Neural crest cell (in vitro differentiated cells): ENCODE results near the gene KRT35. TPM values are rescaled to one million over a fixed set of nuclear protein-coding genes. Genes with fewer than 3 reads are reported as not detected.

Experiments
- DNase-seq: peaks from one replicate; pipeline ENCODE4 v3.0.0; 2021; ENCODE audit warnings: low read depth, mixed read lengths, low spot score
- H3K27ac Mint-ChIP-seq: one replicate; pipeline ENCODE4 v1.8.0; 2021; ENCODE audit warnings: mild to moderate bottlenecking, mixed read lengths; ENCODE audit not compliant: unreplicated experiment
- H3K27me3 Mint-ChIP-seq: 2 replicates; pipeline ENCODE4 v1.8.0; 2021; ENCODE audit warnings: low read depth, mild to moderate bottlenecking, mixed read lengths
- H3K36me3 Mint-ChIP-seq: 2 replicates; pipeline ENCODE4 v1.8.0; 2021; ENCODE audit warnings: low read depth, mild to moderate bottlenecking, mixed read lengths
- H3K4me1 Mint-ChIP-seq: 2 replicates; pipeline ENCODE4 v1.8.0; 2021; ENCODE audit warnings: mixed read lengths
- H3K4me3 Mint-ChIP-seq: one replicate; pipeline ENCODE4 v1.8.0; 2021; ENCODE audit warnings: mild to moderate bottlenecking, mixed read lengths
- H3K9me3 Mint-ChIP-seq: 2 replicates; pipeline ENCODE4 v1.8.0; 2021; ENCODE audit warnings: mixed read lengths
- CTCF ChIP-seq: fragments of 200-600 bp; sonication (generic); conservative IDR thresholded peaks from 2 replicates; pipeline ENCODE4 v1.5.0; 2021; ENCODE audit warnings: antibody characterized with exemption, mild to moderate bottlenecking
- total RNA-seq: library from RNA; stranded (reverse); gene quantifications from 2 replicates; pipeline ENCODE4 v1.2.1, GENCODE V29; 2021

KRT35 gene
- total RNA-seq, 1 donor from 2014 or later: not detected

- Mint-ChIP-seq H3K36me3 (no peaks in the 10 kb centered on the region), H3K27ac (no peak overlapping the region), H3K27me3 (no peaks in the 10 kb centered on the region), H3K4me3 (no peak overlapping the region), H3K4me1 (no peaks in the 10 kb centered on the region), H3K9me3 (no peaks in the 10 kb centered on the region)
- no peak for DNase-seq
- no peak for TF ChIP-seq CTCF
These were observed 3.3 kb upstream of the KRT35 start for GRCh38 chr17:41483991-41484826.

GRCh38 chr17:41483531-41483930 lies 2.6 kb upstream of the KRT35 start:
- Mint-ChIP-seq H3K27ac (no peak overlapping the region), H3K27me3 (no peaks in the 10 kb centered on the region), H3K36me3 (no peaks in the 10 kb centered on the region), H3K4me1 (no peaks in the 10 kb centered on the region), H3K4me3 (no peak overlapping the region), H3K9me3 (no peaks in the 10 kb centered on the region)
- no peak for TF ChIP-seq CTCF
- no peak for DNase-seq

GRCh38 chr17:41480581-41480980 lies 370 bp downstream of the KRT35 start:
- no peaks in the 10 kb centered on the region for H3K27me3 Mint-ChIP-seq
- H3K4me1 Mint-ChIP-seq: peaks cover 4% of the 10 kb centered on the region

GRCh38 chr17:41480136-41480535 lies 815 bp downstream of the KRT35 start:
- Mint-ChIP-seq H3K4me3 (no peak overlapping the region), H3K9me3 (no peaks in the 10 kb centered on the region), H3K36me3 (no peaks in the 10 kb centered on the region), H3K4me1 (peaks cover 4% of the 10 kb centered on the region), H3K27ac (no peak overlapping the region), H3K27me3 (no peaks in the 10 kb centered on the region)
- DNase-seq: no peak
- no peak for TF ChIP-seq CTCF

More at GRCh38 chr17:41480581-41480980, 370 bp downstream of the KRT35 start:
- no peak overlapping the region for H3K27ac Mint-ChIP-seq
- no peaks in the 10 kb centered on the region for H3K9me3 Mint-ChIP-seq
- no peak overlapping the region for H3K4me3 Mint-ChIP-seq
- no peak for TF ChIP-seq CTCF
- no peaks in the 10 kb centered on the region for H3K36me3 Mint-ChIP-seq
- DNase-seq: no peak

- no peaks in the 10 kb centered on the region for H3K9me3 Mint-ChIP-seq
- H3K27ac Mint-ChIP-seq: no peak overlapping the region
- no peak overlapping the region for H3K4me3 Mint-ChIP-seq
- DNase-seq: no peak
- no peak for TF ChIP-seq CTCF
- H3K4me1 Mint-ChIP-seq: peaks cover 4% of the 10 kb centered on the region
- no peaks in the 10 kb centered on the region for H3K36me3 Mint-ChIP-seq
- H3K27me3 Mint-ChIP-seq: no peaks in the 10 kb centered on the region
These were observed 2.7 kb downstream of the KRT35 start for GRCh38 chr17:41478237-41478636.
